VCaP (cell line): Measurements from ENCODE around the gene HLA-DOA.

ENCODE experiments used
- H3K27ac ChIP-seq: fragments of 450-650 bp; 2 replicates; pipeline ENCODE4 v1.5.1; 2017
- CTCF ChIP-seq: fragments of 450-650 bp; conservative IDR thresholded peaks from 2 replicates; pipeline ENCODE4 v1.5.1; 2017; ENCODE audit warnings: mild to moderate bottlenecking, moderate library complexity

Gene HLA-DOA

DNA sequence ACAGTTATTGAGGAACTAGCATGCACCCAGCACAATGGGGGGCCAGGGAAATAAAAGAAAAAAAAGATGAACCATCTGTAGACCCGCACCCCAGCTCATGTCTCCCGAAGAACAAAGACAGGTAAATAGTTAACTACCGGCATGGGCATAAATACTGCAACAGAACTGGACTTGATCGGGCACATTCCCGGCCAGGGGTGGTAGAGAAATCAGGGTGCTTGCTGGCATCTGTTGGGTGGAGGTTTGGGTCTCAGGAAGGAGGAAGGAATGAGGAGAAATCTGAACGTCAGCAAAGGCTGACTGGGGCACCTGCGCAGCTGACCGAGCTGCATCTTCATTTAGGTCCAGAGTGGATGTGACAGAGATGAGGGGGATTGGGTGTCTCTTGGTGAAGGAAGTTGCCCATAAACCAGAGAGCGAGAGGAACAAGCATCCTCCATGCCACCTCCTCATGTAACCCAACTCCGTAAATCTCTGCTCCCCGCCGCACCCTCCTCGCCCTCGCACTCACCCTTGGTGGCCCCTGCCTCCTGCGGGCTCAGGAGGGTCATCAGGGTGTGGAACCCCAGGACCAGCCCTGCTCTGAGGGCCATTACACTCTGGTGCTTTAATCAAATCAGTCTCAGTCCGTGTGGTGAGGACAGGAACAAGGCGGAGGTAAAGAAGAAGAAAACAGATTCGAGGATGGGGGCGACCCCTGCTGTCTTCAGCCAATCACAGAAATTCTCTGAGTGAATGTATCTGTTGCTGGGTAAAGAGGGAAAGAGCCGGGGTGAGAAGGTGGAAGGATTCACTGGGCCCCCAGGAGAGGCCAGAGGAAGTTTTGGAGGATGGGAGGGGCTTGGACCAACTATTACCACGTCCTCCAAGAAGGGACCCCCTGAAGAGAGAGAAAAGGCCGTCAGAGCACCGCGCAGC lies at the start of gene HLA-DOA:
Gene HLA-DOA, minus strand, starts transcription at position 648 of the 918 bp plus-strand sequence.
- TF ChIP-seq CTCF, result no peak
- no peak within 1 kb of the TSS for H3K27ac ChIP-seq

- H3K27ac ChIP-seq, result no peak overlapping the region
- TF ChIP-seq CTCF, result no peak
Observed at GRCh38 chr6:33057222-33058150, 48.1 kb upstream of the HLA-DOA start.

- no peak for TF ChIP-seq CTCF
- H3K27ac ChIP-seq, result no peak overlapping the region
Observed at GRCh38 chr6:33053230-33053629, 43.8 kb upstream of the HLA-DOA start.

- no peak for TF ChIP-seq CTCF
- no peak overlapping the region for H3K27ac ChIP-seq
Observed at GRCh38 chr6:33052627-33053026, 43.2 kb upstream of the HLA-DOA start.

DNA sequence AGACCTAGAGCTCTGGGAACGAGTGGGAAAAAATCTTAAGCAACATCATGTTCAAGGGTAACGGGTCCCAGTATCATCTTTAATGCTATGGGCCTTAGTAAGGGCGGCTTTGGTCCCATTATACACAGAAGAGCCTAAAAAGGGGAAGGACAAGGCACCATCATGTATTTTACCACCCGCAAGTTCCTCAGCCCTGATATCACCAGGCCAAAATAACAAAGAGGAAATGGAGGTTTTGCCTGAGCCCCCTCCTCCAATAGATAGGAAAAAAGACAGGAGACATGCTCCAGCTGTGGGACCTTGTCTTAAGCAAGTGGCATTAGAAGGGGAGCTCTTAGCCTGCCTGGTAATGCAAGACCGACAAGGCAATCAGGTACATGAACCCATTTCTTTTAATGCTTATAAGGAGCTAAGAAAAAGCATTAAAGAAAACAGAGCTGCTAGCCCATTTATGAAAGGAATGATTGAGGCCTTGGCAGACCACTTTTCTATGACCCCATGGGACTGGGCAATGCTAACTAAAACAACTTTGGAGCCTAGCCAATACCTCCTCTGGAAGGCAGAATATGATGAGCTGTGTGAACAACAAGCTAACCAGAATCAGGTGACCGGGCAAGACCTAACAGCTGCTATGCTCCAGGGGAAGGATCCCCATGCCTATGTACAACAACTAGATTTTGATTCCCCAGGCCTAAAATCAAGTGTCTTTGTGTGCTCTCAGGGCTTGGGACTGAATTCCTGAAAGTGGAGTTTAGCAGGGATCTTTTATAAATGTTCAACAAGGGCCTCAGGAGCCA lies 40.8 kb upstream of the HLA-DOA start:
- no peak overlapping the region for H3K27ac ChIP-seq
- no peak for TF ChIP-seq CTCF

DNA sequence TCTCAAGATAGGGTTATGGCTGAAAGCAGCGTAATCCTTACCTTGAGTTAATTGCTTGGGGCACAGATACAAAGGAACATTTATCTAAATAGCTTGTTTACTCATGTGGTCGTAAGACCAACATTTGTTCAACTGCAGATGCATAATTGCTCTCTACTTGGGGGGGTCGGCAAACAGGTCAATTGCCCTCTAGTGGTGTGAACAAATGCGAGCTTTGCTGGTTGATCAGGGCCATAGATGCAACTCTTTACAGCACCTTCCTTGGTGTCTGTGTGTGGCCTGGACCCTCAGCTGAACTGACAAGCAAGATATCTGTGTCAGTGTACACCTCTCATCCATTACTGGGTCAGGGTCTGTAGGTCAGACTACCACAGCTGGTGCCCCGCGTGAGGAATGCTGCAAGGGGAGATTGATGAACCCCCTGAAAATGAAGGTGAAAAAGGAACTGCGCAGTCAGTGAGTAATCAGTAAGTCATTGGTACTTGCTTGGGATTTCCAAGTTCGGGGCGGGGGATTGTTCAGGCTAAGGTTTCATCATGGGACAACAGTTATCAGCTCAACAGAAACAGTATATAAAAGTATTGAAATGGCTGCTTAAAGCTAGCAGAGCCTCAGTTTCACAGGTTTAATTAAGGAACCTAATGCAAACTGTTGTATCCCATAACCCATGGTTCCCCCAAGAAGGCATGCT lies 40.1 kb upstream of the HLA-DOA start:
- peak; percentile 20; the same call in 1 of the 2 replicates for TF ChIP-seq CTCF
- no peak overlapping the region for H3K27ac ChIP-seq
